ENCODE results near the gene RADIL.
A peak's percentile ranks its signal among the peaks of the same experiment; 100 is the strongest.
"Not testable (repeated sequence)": the region's sequence is repeated elsewhere in the genome, so short reads cannot be mapped to it uniquely, and the experiment has no call there.

RADIL gene

GRCh38 chr7:4808565-4808964, 75.0 kb downstream of the RADIL start:
- DNase-seq (ENCODE audit: low read depth): no peak

DNA sequence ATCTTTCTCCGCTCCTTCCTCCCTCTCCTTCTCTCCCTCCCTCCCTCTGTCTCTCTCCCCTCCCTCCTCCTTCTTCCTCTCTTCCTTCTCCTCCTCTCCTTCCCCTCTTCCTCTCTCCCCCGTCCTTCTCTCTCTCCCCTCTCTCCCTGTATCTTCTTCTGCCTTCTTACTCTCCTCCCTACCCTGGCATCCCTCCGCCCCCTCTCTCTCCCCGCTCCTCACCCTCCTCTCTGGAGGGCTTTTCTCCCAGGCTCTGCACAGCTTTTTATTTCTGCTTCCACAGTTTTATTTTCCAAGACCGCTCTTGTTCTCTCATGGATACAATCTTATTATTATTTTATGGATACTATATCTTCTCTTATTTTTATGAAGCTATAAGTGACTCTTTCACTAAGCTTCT, 75.5 kb downstream of the RADIL start:
- DNase-seq (ENCODE audit: low read depth): no peak

GRCh38 chr7:4807598-4808016, 75.9 kb downstream of the RADIL start:
- DNase-seq (ENCODE audit: low read depth): no peak

DNA sequence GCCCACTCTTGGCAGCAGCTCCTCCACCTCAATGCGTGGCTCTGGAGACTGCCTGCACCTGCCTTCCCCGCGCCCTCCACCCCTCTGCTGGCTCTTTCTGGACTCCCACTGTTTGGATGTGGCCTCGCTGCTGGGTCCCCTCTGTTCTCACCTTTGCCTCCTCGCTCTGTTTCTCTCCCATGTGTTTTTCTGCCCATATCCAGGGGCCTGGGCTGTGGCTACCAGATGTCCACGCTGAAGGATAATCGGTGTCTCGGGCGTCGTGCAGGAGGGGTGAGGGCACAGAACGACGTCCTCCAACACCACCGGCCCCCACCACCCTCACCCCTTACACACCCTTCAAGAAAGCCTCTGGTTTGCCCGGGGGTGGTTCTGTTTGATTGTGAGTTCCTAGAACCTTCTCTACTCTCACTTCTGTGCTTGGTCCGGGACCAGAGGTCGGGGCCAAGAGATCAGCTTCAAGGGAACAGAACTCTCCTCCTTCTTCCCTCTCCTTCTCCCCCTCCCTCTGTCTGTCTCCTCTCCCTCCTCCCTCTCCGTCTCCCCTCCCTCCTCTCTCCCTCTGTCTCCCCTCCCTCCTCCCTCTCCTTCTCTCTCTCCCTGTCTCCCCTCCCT, 76.4 kb downstream of the RADIL start:
- no peak for DNase-seq (ENCODE audit: low read depth)

DNA sequence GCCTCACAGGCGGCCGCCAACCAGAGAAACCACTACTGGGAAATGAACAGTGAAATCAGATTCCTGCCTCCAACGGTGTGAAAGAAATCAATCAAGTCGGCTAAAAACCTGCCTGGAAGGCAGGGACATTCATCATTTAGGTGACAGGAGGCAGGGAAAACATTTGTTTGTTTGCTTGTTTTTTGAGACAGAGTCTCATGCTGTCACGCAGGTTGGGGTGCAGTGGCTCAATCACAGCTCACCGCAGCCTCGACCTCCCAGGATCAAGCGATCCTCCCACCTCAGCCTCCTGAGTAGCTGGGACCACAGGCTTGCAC, 77.6 kb downstream of the RADIL start:
- no peak for DNase-seq (ENCODE audit: low read depth)

DNA sequence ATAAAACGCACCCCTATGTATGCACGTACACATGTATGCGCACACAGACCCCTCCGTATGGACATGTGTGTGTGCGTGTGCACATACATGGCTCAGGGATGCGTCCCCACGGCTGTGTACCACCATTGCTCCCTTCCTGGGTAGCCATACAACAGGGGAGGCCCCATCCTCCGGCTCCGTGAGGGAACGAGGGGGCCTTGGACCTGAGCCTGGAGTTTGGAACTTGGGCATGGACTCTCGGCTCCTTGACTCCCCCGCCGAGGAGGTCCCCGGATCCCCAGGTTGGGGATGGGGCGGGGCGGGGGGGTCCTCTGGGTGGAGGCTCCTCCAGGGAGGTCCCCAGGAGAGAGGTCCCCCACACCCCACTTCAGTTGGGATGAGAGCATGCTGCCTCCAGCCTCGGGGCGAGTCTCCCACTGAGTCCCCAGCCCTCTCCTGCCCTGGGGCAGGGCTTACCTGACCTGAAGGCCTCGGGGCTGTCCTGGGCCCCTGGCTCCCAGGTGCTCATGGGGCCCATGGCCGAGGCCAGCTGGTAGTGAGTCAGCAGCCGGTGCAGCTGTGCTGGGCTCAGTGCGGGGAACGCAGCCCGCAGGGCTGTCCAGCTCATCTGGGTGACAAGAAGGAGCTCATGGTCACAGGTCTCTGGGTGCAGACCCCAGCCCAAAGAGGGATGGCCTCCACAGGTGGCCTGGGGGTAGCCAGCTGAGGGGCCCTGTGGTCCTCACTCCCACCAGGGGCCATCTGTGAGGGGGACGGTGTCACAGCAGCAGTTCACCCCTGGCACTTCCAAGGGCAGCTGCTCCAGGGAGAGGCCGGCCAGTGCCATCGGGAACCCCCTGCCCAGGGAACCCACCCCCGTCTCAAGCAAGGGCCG, 78.2 kb downstream of the RADIL start:
- no peak for DNase-seq (ENCODE audit: low read depth)

- no peak for DNase-seq (ENCODE audit: low read depth)
Observed at GRCh38 chr7:4803397-4804241, 79.9 kb downstream of the RADIL start.

- DNase-seq (ENCODE audit: low read depth): not testable (repeated sequence)
Observed at GRCh38 chr7:4802577-4802976, 80.9 kb downstream of the RADIL start.

- DNase-seq (ENCODE audit: low read depth): no peak
Observed at GRCh38 chr7:4801839-4802231, 81.7 kb downstream of the RADIL start.

DNA sequence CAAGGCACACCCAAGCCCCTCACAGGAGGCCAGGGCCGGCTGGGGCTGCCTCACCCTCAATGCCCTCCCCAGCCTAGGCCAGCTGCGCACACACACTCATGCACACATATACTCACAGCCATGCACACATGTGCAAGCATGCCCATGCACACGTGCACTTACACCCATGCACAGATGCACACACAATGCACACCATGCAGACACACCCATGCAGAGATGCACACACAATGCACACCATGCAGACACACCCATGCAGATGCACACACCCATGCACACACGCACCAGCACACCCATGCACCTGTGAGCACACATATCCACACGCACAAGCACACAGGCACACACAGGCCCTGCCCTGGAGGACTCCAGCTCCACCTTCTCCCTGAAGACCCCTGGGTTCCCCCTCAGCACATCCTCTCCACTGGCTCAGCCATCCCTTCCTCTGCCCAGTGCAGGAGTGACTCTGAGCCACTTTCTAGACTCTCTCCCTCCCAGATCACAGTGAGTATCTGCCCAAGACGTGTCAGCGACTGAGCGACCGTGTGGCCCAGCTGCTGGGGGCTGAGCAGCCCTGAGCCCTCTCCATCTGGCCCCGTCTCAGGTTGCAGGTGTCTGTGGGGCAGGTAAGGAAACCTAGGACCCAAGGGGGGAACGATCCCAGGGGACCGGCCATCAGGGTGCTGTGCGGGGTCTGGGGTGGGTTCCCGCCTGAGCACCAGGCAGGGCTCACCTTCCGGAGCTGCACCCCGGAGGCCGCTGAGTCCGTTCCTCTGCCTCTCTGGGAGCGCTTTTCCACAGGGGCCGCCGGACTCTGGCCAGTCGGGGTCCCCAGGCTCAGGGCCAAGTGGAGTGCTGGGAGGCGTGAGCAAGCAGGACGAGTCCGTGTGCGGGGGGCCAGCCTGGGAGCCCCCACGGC, 82.3 kb downstream of the RADIL start:
- DNase-seq (ENCODE audit: low read depth): no peak

DNA sequence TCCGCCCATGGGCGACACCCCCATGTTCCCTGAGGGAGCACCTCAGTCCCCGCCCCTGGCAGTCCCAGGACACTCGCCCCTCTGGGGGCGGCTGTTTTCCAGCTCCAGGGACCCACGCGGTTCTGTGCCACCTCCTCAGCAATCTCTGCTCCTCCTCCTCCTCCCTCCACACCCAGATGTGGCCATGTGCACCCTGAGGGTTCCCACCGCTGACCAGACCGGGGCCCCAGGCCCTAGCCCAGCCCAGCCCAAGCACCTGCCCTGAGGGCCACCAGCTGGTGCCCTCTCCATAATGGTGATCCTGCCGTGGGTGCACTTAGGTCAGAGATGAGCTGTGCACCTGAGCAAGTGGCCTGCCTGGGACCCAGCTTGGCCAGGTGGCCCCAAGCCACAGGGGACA, 83.0 kb downstream of the RADIL start:
- DNase-seq (ENCODE audit: low read depth): no peak

GRCh38 chr7:4799508-4800268, 83.8 kb downstream of the RADIL start:
- DNase-seq (ENCODE audit: low read depth): no peak

DNA sequence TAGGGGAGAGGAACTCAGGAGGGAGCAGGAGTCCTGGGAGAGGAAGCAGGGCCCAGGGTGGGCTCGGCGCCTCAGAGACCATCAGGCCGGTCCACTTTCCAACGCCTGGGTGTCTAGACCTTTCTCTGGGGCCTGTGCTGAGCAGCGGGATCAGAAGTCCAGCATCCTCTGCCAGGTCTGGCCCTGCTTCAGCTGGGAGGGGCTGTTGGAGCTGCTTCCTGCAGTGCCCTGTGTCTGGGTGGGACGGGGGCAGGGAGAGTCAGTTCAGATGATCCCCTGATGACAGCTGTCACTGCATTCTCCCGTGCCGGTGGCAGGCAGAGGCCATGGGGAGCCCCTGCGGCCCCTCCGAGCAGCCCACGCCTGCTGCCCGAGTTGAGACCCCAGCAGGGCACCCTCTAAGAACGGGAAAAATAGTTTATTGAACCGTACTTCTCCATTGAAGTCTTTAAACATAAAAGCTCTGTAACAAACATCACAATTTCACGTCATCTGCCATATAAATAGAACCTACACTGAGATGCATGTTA, 84.7 kb downstream of the RADIL start:
- DNase-seq (ENCODE audit: low read depth): no peak

DNA sequence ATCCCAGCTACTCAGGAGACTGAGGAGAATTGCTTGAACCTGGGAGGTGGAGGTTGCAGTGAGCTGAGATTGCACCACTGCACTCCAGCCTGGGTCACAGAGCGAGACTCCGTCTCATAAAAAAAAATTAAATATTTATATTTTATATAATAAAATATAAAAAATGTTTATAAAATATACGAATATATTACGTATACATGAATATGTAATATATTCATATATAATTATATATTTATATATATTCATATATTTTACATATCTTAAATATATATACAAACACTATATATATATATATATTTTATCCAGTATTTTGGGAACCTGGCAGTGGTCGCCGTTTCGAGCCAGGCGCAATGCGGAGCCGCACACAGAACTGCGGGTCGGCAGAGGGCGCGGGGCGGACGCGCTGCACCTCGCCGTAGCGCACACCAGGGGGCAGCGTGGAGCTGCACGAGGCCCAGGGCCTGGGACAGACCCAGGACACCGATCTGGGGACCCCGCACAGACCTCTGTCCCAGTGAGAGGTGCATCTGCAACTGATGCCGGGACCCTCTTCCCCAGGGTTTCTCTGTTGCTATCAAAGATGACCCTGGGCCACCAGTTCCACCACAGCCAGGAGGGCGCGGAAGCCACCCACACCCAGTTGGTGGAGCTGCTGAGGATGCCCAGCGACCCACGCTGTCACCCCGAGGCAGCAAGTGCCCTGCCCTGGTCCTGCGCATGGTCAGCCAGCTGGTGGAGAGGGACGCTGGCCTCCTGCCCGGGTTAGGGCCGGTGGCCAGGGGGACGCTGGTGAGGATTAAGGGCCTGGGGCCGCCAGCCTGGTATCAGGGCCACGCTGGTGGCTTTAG, 85.4 kb downstream of the RADIL start:
- DNase-seq (ENCODE audit: low read depth): peak; percentile 36

DNA sequence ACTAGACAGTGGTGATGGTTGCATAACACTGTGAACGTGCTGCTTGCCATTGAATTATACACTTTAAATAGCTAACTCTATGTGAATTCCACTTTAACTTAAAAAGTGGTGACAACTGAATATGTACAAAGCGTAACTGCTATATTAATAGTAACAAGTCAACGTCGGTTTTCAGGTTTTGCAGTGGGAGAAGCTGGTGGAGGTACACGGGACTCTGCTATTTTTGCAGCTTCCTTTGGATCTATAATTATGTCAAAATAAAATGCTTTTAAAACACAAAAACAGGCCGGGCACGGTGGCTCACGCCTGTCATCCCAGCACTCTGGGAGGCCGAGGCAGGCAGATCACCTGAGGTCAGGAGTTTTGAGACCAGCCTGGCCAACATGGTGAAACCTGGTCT, 87.1 kb downstream of the RADIL start:
- no peak for DNase-seq (ENCODE audit: low read depth)

GRCh38 chr7:4794591-4795350, 88.7 kb downstream of the RADIL start:
- no peak for DNase-seq (ENCODE audit: low read depth)

GRCh38 chr7:4794171-4794570, 89.3 kb downstream of the RADIL start:
- not testable (repeated sequence) for DNase-seq (ENCODE audit: low read depth)

DNA sequence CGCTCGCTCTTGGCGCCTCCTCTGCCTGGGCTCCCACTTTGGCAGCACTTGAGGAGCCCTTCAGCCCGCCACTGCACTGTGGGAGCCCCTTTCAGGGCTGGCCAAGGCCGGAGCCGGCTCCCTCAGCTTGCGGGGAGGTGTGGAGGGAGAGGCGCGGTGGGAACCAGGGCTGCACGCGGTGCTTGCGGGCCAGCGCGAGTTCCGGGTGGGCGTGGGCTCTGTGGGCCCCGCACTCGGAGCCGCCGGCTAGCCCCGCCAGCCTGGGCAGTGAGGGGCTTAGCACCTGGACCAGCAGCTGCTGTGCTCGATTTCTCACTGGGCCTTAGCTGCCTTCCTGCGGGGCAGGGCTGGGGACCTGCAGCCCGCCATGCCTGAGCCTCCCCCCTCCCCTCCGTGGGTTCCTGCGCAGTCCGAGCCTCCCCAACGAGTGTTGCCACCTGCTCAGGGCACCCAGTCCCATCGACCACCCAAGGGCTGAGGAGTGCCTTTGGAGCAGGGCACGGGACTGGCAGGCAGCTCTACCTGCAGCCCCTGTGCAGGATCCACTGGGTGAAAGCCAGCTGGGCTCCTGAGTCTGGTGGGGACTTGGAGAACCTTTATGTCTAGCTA, 90.0 kb downstream of the RADIL start:
- not testable (repeated sequence) for DNase-seq (ENCODE audit: low read depth)

Data from stimulated activated CD8-positive, alpha-beta memory T cell treated with anti-CD3 and anti-CD28 coated beads, Interleukin-12 subunit alpha, Interleukin-12 subunit beta, amount 100 ng/mL, for 1 hour (primary cell).